Skin of body (tissue), 2 donors: ENCODE results near the gene HRCT1. TPM values are rescaled to one million over a fixed set of nuclear protein-coding genes. Genes with fewer than 3 reads are reported as not detected.

Experiments used
- DNase-seq: peaks from one replicate; lab custom pipeline; 2025; lab: John Stamatoyannopoulos, UW
- total RNA-seq: library from RNA; depleted of rRNA; stranded (reverse); fragments of >200 nt; gene quantifications from one replicate; pipeline ENCODE4 v1.2.3, GENCODE V29; 2014

The HRCT1 gene
- total RNA-seq, 1 donor from 2014 or later = not detected

DNA sequence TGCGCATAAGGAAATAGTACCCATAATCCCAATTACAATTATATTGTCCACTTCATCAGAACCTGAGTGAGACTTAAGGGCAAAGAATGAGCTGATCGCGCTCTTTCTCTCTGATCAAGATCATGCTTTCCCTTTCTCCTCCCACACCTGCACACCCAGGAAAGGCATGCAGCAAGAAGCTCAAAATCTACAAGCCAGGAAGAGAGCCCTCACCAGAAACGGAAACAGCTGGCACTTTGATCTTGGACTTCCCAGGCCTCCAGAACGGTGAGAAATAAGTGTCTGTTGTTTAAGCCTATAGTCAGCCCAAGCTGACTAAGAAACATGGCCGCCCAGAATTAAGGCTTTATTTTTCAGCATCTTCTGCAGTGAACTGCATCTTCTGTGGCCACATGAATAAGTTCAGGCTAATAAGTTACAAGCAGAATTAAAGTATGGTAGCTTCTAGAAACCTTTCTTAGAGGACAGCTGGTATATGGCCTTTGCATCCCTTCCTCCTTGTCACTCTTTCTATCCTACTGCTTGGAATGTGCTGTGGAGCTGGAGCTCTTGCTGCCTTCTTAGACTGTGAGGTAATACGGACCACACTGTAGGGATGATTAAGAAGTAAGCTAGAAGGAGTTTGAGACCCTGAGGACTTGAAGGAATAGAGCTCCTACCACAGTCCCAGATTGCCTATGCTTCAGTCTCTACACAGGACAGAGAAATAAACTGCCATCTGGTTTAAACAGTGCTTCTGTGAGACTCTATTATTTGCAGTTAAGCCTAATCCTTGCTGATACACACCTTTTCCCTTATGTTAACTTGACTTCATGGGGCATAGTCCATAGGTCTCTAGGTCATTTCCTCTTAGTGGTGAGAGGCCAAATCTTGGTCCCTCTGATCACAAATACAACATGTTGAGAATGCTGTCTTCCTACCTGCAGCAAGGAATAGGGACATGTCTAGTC, 34.7 kb downstream of the HRCT1 start:
- DNase-seq = no peak

GRCh38 chr9:35942286-35942685, 36.3 kb downstream of the HRCT1 start:
- no peak for DNase-seq

- DNase-seq = no peak
These were observed 38.2 kb downstream of the HRCT1 start for GRCh38 chr9:35944173-35944572.

GRCh38 chr9:35944841-35945240, 38.8 kb downstream of the HRCT1 start:
- DNase-seq = no peak

DNA sequence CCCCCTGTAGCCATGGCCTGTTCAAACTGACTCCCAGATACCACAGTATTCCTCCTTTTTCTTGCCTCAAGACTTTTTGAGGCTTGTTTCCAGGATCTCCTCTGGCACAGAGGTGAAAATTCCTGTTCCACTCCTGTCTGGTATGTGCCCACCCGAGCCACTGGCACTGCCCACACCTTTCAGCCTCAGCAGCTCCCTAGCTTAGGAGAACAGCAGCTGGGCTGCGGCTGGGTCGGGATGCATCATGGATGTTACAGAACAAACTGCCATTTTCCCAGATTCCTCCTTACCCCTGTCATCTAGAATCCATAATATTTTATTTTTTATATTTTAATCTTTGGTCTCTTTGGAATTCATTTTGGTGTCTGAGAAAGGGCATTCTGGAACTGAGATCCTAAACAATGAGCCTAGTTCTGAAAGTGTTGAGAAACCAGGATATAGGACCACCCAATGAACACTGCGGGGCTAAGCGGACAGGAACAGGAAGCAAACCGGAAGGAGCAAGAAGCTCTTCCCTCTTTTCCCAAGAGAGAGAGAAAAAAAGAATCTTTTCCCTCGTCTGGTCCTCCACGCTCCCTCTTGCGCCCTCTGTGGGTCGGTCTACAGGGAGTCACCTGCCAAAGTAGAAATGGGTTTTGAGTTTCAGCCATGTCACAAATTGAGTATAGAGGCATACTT, 39.5 kb downstream of the HRCT1 start:
- DNase-seq = peak; percentile 67

- no peak for DNase-seq
These were observed 42.4 kb downstream of the HRCT1 start for GRCh38 chr9:35948451-35948850.

DNA sequence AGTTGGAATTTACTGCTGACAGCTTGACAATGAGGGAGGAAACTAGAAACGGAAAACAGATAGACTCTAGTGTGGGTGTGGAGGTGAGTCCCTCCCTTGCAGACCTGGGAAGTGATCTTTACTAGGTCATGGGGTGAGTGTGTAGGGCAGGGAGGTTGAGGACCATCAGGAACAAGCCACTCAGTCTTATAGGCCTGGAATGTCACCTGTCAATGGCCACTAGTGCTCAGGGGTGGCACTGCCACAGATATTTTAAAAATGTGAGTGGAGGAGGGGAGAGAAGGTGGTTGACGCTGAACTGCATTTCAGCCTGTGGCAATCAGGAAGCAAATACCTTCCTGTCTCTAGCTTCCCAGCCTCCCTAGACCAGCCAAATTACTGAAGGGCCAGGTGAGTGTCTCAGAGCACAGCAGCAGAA, 42.9 kb downstream of the HRCT1 start:
- DNase-seq = no peak

DNA sequence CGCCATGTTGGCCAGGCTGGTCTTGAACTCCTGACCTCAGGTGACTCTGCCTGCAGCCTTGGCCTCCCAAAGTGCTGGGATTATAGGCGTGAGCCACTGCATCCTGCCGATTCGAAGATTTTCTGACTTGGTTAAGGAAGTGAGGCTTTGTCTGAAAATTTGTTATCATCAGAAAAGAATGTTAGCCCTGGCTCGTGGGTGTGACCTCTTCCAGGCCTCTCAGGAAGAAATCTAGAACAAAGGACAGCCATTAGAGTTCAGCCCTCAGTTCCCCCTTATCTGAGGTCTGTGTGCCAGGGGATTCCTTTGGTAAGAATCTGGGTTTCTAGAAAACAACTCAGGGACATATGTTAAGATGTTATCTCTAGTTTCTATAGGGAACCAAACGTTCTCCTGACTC, 45.7 kb downstream of the HRCT1 start:
- DNase-seq = no peak

GRCh38 chr9:35952526-35953191, 46.7 kb downstream of the HRCT1 start:
- no peak for DNase-seq

DNA sequence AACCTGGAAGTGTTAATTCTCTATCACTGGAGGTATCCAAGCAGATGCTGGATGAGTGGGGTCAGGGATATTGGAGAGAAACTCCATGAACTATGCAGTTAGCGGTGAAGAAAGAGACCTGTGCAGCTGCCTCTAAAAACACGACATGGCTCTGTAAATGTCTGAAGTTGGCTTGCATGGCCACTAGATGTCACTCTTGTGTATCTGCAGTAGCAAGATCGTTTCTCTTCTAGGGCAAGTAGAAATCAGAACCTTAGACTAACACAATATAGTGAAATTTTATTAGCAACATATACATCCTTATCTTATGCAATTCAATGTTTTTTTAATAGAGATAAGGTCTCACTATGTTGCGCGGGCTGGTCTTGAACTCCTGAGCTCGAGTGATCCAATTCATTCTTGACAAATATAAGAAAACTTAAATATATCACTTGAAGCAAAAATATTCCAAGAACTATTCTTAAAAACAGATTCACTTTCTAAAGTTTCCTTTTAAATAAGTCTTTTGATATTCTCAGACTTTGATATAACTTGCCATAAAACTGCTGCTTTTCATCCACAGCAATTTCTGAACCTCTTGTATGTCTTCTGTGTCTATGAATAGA, 49.0 kb downstream of the HRCT1 start:
- DNase-seq = peak; percentile 49

- no peak for DNase-seq
These were observed 50.6 kb downstream of the HRCT1 start for GRCh38 chr9:35956651-35957050.

Other genes starting within 250 kb of the HRCT1 start
- gene RMRP, start 248.2 kb upstream of the HRCT1 start, total RNA-seq = 94,985 TPM
- 9.8 TPM for gene CCDC107, start 247.9 kb upstream of the HRCT1 start, total RNA-seq
- 2.4 TPM for gene ARHGEF39, start 241.0 kb upstream of the HRCT1 start, total RNA-seq
- gene CA9, start 232.3 kb upstream of the HRCT1 start, total RNA-seq = 2.2 TPM
- gene TPM2, start 216.3 kb upstream of the HRCT1 start, total RNA-seq = 517 TPM
- gene TLN1, start 174.0 kb upstream of the HRCT1 start, total RNA-seq = 93.7 TPM
- 19.0 TPM for gene CREB3, start 173.5 kb upstream of the HRCT1 start, total RNA-seq
- gene GBA2, start 157.0 kb upstream of the HRCT1 start, total RNA-seq = 32.1 TPM
- 8.8 TPM for gene RGP1, start 156.9 kb upstream of the HRCT1 start, total RNA-seq
- not detected for gene MSMP, start 151.9 kb upstream of the HRCT1 start, total RNA-seq
- 31.5 TPM for gene NPR2, start 114.6 kb upstream of the HRCT1 start, total RNA-seq
- gene SPAG8, start 93.9 kb upstream of the HRCT1 start, total RNA-seq = 1.2 TPM
- gene HINT2, start 91.2 kb upstream of the HRCT1 start, total RNA-seq = 12.3 TPM
- gene FAM221B, start 77.5 kb upstream of the HRCT1 start, total RNA-seq = not detected
- gene TMEM8B, start 77.0 kb upstream of the HRCT1 start, total RNA-seq = 3.6 TPM
- not detected for gene OR13J1, start 35.8 kb upstream of the HRCT1 start, total RNA-seq
- 0.79 TPM for gene SPAAR, start 3.3 kb downstream of the HRCT1 start, total RNA-seq
- not detected for gene OR2S2, start 52.0 kb downstream of the HRCT1 start, total RNA-seq
- gene RECK, start 130.7 kb downstream of the HRCT1 start, total RNA-seq = 50.8 TPM
- gene GLIPR2, start 230.5 kb downstream of the HRCT1 start, total RNA-seq = 28.6 TPM